Activated CD8-positive, alpha-beta memory T cell treated with anti-CD3 and anti-CD28 coated beads for 36 hours (primary cell): ENCODE results near the gene MUSTN1. TPM values are rescaled to one million over a fixed set of nuclear protein-coding genes. Genes with fewer than 3 reads are reported as not detected.

Experiments
- CTCF ChIA-PET: fragments of 350-600 bp; sonication (Branson Sonifier 250); formaldehyde crosslinking; loops from one replicate; lab custom pipeline; 2021; ENCODE audit warnings: antibody characterized with exemption; lab: Charles Lee
- POLR2A ChIA-PET: fragments of 350-600 bp; sonication (Branson Sonifier 250); formaldehyde crosslinking; loops from one replicate; lab custom pipeline; 2021; ENCODE audit warnings: antibody characterized with exemption; lab: Charles Lee
- total RNA-seq, 2 experiments: library from RNA; stranded (reverse); gene quantifications; one replicate each; pipeline ENCODE4 v1.2.3, GENCODE V29; 2021

MUSTN1 gene
- total RNA-seq, 2 experiments from 2014 or later: 0.61 TPM; not detected in 1

- CTCF ChIA-PET: interaction anchor here (0.6 kb wide), 1 partner anchor 213 kb away, joined by 3 read pairs; no protein-coding TSS in a partner anchor
- POLR2A ChIA-PET: no interaction called here
Measured at GRCh38 chr3:52857864-52858263, 23.0 kb upstream of the MUSTN1 start.

- POLR2A ChIA-PET: no interaction called here
Measured at GRCh38 chr3:52857133-52857532, 22.3 kb upstream of the MUSTN1 start.

GRCh38 chr3:52856666-52857065 lies 21.8 kb upstream of the MUSTN1 start:
- ChIA-PET POLR2A (no interaction called here), CTCF (interaction anchor here (0.7 kb wide), 1 partner anchor 226 kb away, joined by 3 read pairs; no protein-coding TSS in a partner anchor)

More at GRCh38 chr3:52857133-52857532, 22.3 kb upstream of the MUSTN1 start:
- CTCF ChIA-PET: no interaction called here

GRCh38 chr3:52854013-52854412 lies 19.2 kb upstream of the MUSTN1 start:
- CTCF ChIA-PET: no interaction called here

GRCh38 chr3:52852419-52852818 lies 17.6 kb upstream of the MUSTN1 start:
- ChIA-PET CTCF (interaction anchor here (1.0 kb wide), 1 partner anchor 82 kb away, joined by 3 read pairs; no protein-coding TSS in a partner anchor), POLR2A (no interaction called here)

More at GRCh38 chr3:52854013-52854412, 19.2 kb upstream of the MUSTN1 start:
- POLR2A ChIA-PET: no interaction called here

- ChIA-PET CTCF (interaction anchor here (0.6 to 1.6 kb wide), 4 partner anchors 28 to 220 kb away, joined by 3 to 4 read pairs (median 4); no protein-coding TSS in a partner anchor), POLR2A (no interaction called here)
Measured at GRCh38 chr3:52851348-52851747, 16.5 kb upstream of the MUSTN1 start.

- CTCF ChIA-PET: no interaction called here
- POLR2A ChIA-PET: no interaction called here
Measured at GRCh38 chr3:52849656-52850055, 14.8 kb upstream of the MUSTN1 start.

- ChIA-PET CTCF (interaction anchor here (1.6 kb wide), 1 partner anchor 11 kb away, joined by 4 read pairs; no protein-coding TSS in a partner anchor), POLR2A (no interaction called here)
Measured at GRCh38 chr3:52848617-52849016, 13.8 kb upstream of the MUSTN1 start.

- POLR2A ChIA-PET: no interaction called here
- CTCF ChIA-PET: interaction anchor here (1.6 kb wide), 1 partner anchor 10 kb away, joined by 4 read pairs; no protein-coding TSS in a partner anchor
Measured at GRCh38 chr3:52847726-52848125, 12.9 kb upstream of the MUSTN1 start.

GRCh38 chr3:52847241-52847640 lies 12.4 kb upstream of the MUSTN1 start:
- CTCF ChIA-PET: no interaction called here

GRCh38 chr3:52846432-52846965 lies 11.7 kb upstream of the MUSTN1 start:
- ChIA-PET POLR2A (no interaction called here), CTCF (interaction anchor here (1.2 kb wide), 1 partner anchor 49 kb away, joined by 3 read pairs; no protein-coding TSS in a partner anchor)

More at GRCh38 chr3:52847241-52847640, 12.4 kb upstream of the MUSTN1 start:
- POLR2A ChIA-PET: no interaction called here

GRCh38 chr3:52845691-52846431 lies 11.0 kb upstream of the MUSTN1 start:
- CTCF ChIA-PET: interaction anchor here (0.8 to 1.6 kb wide), 4 partner anchors 21 to 89 kb away, joined by 3 to 4 read pairs (median 3); no protein-coding TSS in a partner anchor
- POLR2A ChIA-PET: interaction anchor here (0.5 kb wide), 1 partner anchor 91 kb away, joined by 5 read pairs; no protein-coding TSS in a partner anchor

- ChIA-PET CTCF (interaction anchor here (1.2 to 1.6 kb wide), 3 partner anchors 22 to 70 kb away, joined by 3 to 4 read pairs (median 3); no protein-coding TSS in a partner anchor), POLR2A (interaction anchor here (0.5 kb wide), 1 partner anchor 91 kb away, joined by 5 read pairs; no protein-coding TSS in a partner anchor)
Measured at GRCh38 chr3:52845157-52845556, 10.3 kb upstream of the MUSTN1 start.

- CTCF ChIA-PET: interaction anchor here (1.5 to 1.6 kb wide), 2 partner anchors 23 to 70 kb away, joined by 3 to 4 read pairs; no protein-coding TSS in a partner anchor
- POLR2A ChIA-PET: no interaction called here
Measured at GRCh38 chr3:52844290-52844975, 9.6 kb upstream of the MUSTN1 start.

- CTCF ChIA-PET: interaction anchor here (0.7 kb wide), 1 partner anchor 90 kb away, joined by 3 read pairs; no protein-coding TSS in a partner anchor
- POLR2A ChIA-PET: no interaction called here
Measured at GRCh38 chr3:52843881-52844280, 9.1 kb upstream of the MUSTN1 start.

- ChIA-PET POLR2A (no interaction called here), CTCF (interaction anchor here (0.7 kb wide), 1 partner anchor 91 kb away, joined by 3 read pairs; no protein-coding TSS in a partner anchor)
Measured at GRCh38 chr3:52843108-52843865, 8.5 kb upstream of the MUSTN1 start.

GRCh38 chr3:52842424-52842823 lies 7.6 kb upstream of the MUSTN1 start:
- ChIA-PET CTCF (no interaction called here), POLR2A (no interaction called here)

- CTCF ChIA-PET: interaction anchor here (0.9 kb wide), 1 partner anchor 43 kb away, joined by 3 read pairs; no protein-coding TSS in a partner anchor
- POLR2A ChIA-PET: no interaction called here
Measured at GRCh38 chr3:52841981-52842340, 7.1 kb upstream of the MUSTN1 start.
